Measurements from ENCODE around the gene F10. TPM values are rescaled to one million over a fixed set of nuclear protein-coding genes. Genes with fewer than 3 reads are reported as not detected.

F10 gene
- total and polyA plus RNA-seq, 2 of the 13 experiments (the other 11 are each of a cell fraction or from before 2014, with no cell fraction given): 58.4 to 237 TPM

DNA sequence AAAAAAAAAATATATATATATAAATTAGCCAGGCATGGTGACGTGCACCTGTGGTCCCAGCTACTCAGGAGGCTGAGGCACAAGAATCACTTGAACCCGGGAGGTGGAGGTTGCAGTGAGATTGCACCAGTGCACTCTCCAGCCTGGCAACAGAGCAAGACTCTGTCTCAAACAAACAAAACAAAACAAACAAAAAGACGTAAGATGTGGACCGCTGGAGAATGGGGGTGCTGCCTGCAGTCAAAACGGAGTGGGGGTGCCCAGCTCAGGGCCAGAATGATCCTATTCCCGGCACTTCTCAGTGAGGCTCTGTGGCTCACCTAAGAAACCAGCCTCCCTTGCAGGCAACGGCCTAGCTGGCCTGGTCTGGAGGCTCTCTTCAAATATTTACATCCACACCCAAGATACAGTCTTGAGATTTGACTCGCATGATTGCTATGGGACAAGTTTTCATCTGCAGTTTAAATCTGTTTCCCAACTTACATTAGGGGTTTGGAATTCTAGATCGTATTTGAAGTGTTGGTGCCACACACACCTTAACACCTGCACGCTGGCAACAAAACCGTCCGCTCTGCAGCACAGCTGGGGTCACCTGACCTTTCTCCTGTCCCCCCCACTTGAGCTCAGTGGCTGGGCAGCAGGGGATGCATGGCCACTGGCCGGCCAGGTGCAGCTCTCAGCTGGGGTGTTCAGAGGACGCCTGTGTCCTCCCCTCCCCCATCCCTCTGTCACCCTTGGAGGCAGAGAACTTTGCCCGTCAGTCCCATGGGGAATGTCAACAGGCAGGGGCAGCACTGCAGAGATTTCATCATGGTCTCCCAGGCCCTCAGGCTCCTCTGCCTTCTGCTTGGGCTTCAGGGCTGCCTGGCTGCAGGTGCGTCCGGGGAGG, 17.3 kb upstream of the F10 start, which contains the start of gene F7 (continued):
- TF ChIP-seq, protein P1, sequence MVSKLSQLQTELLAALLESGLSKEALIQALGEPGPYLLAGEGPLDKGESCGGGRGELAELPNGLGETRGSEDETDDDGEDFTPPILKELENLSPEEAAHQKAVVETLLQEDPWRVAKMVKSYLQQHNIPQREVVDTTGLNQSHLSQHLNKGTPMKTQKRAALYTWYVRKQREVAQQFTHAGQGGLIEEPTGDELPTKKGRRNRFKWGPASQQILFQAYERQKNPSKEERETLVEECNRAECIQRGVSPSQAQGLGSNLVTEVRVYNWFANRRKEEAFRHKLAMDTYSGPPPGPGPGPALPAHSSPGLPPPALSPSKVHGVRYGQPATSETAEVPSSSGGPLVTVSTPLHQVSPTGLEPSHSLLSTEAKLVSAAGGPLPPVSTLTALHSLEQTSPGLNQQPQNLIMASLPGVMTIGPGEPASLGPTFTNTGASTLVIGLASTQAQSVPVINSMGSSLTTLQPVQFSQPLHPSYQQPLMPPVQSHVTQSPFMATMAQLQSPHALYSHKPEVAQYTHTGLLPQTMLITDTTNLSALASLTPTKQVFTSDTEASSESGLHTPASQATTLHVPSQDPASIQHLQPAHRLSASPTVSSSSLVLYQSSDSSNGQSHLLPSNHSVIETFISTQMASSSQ (IDR thresholded peaks at IDR 0.05; ENCODE audit: low read depth): peak; percentile 54; the same call in 1 of the 2 replicates
- TF ChIP-seq, protein P1 (CRISPR knock-in tag; IDR thresholded peaks at IDR 0.05; ENCODE audit: borderline replicate concordance): peak; percentile 66
- TF ChIP-seq ZNF276 (CRISPR knock-in tag; IDR thresholded peaks at IDR 0.05; ENCODE audit: low read depth): peak; percentile 74; the same call in 1 of the 2 replicates
- TF ChIP-seq FLYWCH1 (CRISPR knock-in tag; IDR thresholded peaks at IDR 0.05): no peak
- TF ChIP-seq, protein P2, sequence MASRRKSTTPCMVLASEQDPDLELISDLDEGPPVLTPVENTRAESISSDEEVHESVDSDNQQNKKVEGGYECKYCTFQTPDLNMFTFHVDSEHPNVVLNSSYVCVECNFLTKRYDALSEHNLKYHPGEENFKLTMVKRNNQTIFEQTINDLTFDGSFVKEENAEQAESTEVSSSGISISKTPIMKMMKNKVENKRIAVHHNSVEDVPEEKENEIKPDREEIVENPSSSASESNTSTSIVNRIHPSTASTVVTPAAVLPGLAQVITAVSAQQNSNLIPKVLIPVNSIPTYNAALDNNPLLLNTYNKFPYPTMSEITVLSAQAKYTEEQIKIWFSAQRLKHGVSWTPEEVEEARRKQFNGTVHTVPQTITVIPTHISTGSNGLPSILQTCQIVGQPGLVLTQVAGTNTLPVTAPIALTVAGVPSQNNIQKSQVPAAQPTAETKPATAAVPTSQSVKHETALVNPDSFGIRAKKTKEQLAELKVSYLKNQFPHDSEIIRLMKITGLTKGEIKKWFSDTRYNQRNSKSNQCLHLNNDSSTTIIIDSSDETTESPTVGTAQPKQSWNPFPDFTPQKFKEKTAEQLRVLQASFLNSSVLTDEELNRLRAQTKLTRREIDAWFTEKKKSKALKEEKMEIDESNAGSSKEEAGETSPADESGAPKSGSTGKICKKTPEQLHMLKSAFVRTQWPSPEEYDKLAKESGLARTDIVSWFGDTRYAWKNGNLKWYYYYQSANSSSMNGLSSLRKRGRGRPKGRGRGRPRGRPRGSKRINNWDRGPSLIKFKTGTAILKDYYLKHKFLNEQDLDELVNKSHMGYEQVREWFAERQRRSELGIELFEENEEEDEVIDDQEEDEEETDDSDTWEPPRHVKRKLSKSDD (CRISPR knock-in tag; IDR thresholded peaks at IDR 0.05; ENCODE audit: low read depth): no peak
- TF ChIP-seq, protein P3, sequence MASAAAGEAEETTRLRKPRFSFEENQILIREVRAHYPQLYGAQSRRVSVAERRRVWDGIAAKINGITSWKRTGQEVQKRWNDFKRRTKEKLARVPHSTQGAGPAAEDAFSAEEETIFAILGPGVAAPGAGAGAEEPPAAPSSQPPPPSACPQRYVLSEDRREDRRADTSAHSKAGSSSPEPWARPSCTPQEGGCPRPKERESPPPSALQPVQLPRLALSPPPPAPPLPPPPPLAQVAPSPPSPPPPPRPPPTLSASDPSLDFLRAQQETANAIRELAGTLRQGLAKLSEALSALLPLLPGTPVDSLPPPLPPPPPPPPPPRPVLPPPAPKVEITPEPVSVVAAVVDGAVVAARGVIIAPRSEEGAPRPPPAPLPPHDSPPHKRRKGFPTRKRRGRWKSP (CRISPR knock-in tag; IDR thresholded peaks at IDR 0.05): 0 out of 2 replicates have a peak, but pooled peaks have one; percentile 27
- TF ChIP-seq WIZ (CRISPR knock-in tag; IDR thresholded peaks at IDR 0.05): no peak
- no peak for TF ChIP-seq CBX1 (IDR thresholded peaks at IDR 0.05; ENCODE audit: low read depth)
- TF ChIP-seq, protein P4, sequence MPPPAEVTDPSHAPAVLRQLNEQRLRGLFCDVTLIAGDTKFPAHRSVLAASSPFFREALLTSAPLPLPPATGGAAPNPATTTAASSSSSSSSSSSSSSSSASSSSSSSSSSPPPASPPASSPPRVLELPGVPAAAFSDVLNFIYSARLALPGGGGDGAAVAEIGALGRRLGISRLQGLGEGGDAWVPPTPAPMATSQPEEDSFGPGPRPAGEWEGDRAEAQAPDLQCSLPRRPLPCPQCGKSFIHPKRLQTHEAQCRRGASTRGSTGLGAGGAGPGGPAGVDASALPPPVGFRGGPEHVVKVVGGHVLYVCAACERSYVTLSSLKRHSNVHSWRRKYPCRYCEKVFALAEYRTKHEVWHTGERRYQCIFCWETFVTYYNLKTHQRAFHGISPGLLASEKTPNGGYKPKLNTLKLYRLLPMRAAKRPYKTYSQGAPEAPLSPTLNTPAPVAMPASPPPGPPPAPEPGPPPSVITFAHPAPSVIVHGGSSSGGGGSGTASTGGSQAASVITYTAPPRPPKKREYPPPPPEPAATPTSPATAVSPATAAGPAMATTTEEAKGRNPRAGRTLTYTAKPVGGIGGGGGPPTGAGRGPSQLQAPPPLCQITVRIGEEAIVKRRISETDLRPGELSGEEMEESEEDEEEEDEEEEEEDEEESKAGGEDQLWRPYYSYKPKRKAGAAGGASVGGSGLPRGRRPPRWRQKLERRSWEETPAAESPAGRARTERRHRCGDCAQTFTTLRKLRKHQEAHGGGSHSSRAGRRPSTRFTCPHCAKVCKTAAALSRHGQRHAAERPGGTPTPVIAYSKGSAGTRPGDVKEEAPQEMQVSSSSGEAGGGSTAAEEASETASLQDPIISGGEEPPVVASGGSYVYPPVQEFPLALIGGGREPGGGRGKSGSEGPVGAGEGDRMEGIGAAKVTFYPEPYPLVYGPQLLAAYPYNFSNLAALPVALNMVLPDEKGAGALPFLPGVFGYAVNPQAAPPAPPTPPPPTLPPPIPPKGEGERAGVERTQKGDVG (CRISPR knock-in tag; IDR thresholded peaks at IDR 0.05; ENCODE audit: borderline replicate concordance): peak; percentile 61; the same call in 1 of the 2 replicates
- peak; percentile 86; the same call in 1 of the 2 replicates for TF ChIP-seq FOXJ3 (CRISPR knock-in tag; IDR thresholded peaks at IDR 0.05; ENCODE audit: borderline replicate concordance)
- TF ChIP-seq ZZZ3 (CRISPR knock-in tag; IDR thresholded peaks at IDR 0.05; ENCODE audit: borderline replicate concordance): peak; percentile 33; the same call in 1 of the 2 replicates
- TF ChIP-seq MAX (IDR thresholded peaks at IDR 0.05): peak; percentile 81
- TF ChIP-seq ZNF792 (CRISPR knock-in tag; IDR thresholded peaks at IDR 0.05): peak; percentile 47; the same call in 1 of the 2 replicates
- no peak for TF ChIP-seq ZNF230 (CRISPR knock-in tag; IDR thresholded peaks at IDR 0.05)
